Activated naive CD4-positive, alpha-beta T cell treated with anti-CD3 and anti-CD28 coated beads for 36 hours (primary cell): ENCODE measurements around the gene THSD4. TPM values are rescaled to one million over a fixed set of nuclear protein-coding genes. Genes with fewer than 3 reads are reported as not detected.

Experiments used
- CTCF ChIA-PET: fragments of 350-600 bp; sonication (Branson Sonifier 250); formaldehyde crosslinking; loops from one replicate; lab custom pipeline; 2021; ENCODE audit warnings: antibody characterized with exemption; lab: Charles Lee
- DNase-seq: peaks from one replicate; pipeline ENCODE4 v3.0.0-alpha.2; 2020
- H3K27ac Mint-ChIP-seq: one replicate; pipeline ENCODE4 v1.8.0; 2021; ENCODE audit warnings: mild to moderate bottlenecking, mixed read lengths
- H3K27me3 Mint-ChIP-seq: one replicate; pipeline ENCODE4 v1.8.0; 2021; ENCODE audit warnings: low read depth, mixed read lengths
- H3K36me3 Mint-ChIP-seq: one replicate; pipeline ENCODE4 v1.8.0; 2021; ENCODE audit warnings: low read depth, mixed read lengths
- H3K4me1 Mint-ChIP-seq: one replicate; pipeline ENCODE4 v1.8.0; 2021; ENCODE audit warnings: low read depth, mixed read lengths
- H3K4me3 Mint-ChIP-seq: one replicate; pipeline ENCODE4 v1.8.0; 2021; ENCODE audit warnings: mild to moderate bottlenecking, moderate library complexity, mixed read lengths
- H3K9me3 Mint-ChIP-seq: one replicate; pipeline ENCODE4 v1.8.0; 2021; ENCODE audit warnings: mixed read lengths
- intact Hi-C: fragments of 100-400 bp; cut with micrococcal nuclease; formaldehyde crosslinking; loops from one replicate; pipeline ENCODE4 v1.15.1; 2023
- total RNA-seq, 2 experiments: library from RNA; stranded (reverse); gene quantifications; one replicate each; pipeline ENCODE4 v1.2.3, GENCODE V29; 2021

Gene THSD4
- total RNA-seq, 2 experiments from 2014 or later = not detected

DNA sequence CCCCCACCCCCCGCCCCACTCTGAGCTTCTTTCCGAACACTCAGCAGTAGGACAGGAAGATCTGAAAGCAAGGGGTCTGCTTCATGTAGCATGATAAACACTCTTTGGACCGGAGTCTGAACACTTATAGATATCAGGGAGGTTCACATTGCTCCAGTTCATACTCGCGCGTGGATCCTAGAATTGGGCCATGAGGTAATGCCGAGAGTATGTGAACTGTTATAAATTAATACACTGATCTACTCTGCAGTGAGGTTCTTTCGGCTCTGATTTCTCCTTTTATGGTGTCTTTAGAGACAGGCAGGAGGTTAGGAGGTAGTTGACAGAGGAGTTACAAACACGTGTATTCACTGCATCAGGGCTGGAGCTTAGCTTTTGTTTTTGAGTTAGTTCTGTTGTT lies 223.0 kb downstream of the THSD4 start:
- H3K27me3 Mint-ChIP-seq = peaks cover 2% of the 10 kb centered on the region
- no peak overlapping the region for H3K4me3 Mint-ChIP-seq
- CTCF ChIA-PET = no interaction called here
- intact Hi-C loops = no loop called here
- H3K4me1 Mint-ChIP-seq = no peaks in the 10 kb centered on the region
- DNase-seq = no peak
- H3K27ac Mint-ChIP-seq = no peak overlapping the region
- no peaks in the 10 kb centered on the region for H3K9me3 Mint-ChIP-seq
- H3K36me3 Mint-ChIP-seq = no peaks in the 10 kb centered on the region

- intact Hi-C loops = no loop called here
- DNase-seq = no peak
- Mint-ChIP-seq H3K27ac (no peak overlapping the region), H3K4me3 (no peak overlapping the region), H3K36me3 (no peaks in the 10 kb centered on the region), H3K9me3 (no peaks in the 10 kb centered on the region), H3K27me3 (peaks cover 2% of the 10 kb centered on the region), H3K4me1 (no peaks in the 10 kb centered on the region)
- CTCF ChIA-PET = no interaction called here
Measured at GRCh38 chr15:71338827-71339542, 223.7 kb downstream of the THSD4 start.

GRCh38 chr15:71341811-71342550 lies 226.7 kb downstream of the THSD4 start:
- H3K27me3 Mint-ChIP-seq = peaks cover 2% of the 10 kb centered on the region
- H3K27ac Mint-ChIP-seq = no peak overlapping the region
- no peaks in the 10 kb centered on the region for H3K36me3 Mint-ChIP-seq
- no peaks in the 10 kb centered on the region for H3K4me1 Mint-ChIP-seq
- CTCF ChIA-PET = interaction anchor here (0.6 kb wide), 1 partner anchor 65 kb away, joined by 4 read pairs; no protein-coding TSS in a partner anchor
- H3K4me3 Mint-ChIP-seq = no peak overlapping the region
- H3K9me3 Mint-ChIP-seq = no peaks in the 10 kb centered on the region
- intact Hi-C loops = no loop called here
- no peak for DNase-seq

DNA sequence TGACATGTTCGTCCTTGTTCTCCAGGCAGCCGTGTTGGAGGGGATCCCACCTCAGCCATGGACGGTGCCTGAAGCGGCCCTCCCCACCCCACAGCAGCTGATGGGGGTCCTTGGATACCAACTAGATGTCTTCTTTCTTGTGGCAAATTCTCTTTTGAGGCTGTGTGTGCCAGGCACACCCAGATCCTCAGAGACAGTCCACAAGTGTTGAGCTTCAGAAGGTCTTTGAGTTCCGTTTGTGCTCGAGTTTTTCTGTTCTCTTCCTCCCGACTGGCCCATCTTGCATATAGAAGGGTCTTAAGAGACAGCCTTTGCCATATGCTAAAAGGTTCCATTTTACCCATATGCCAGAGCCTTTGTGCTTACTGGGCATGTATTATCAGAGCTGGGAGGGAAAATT lies 227.4 kb downstream of the THSD4 start:
- intact Hi-C loops = no loop called here
- no peaks in the 10 kb centered on the region for H3K9me3 Mint-ChIP-seq
- H3K27ac Mint-ChIP-seq = no peak overlapping the region
- no peak overlapping the region for H3K4me3 Mint-ChIP-seq
- no peaks in the 10 kb centered on the region for H3K36me3 Mint-ChIP-seq
- no peak for DNase-seq
- H3K4me1 Mint-ChIP-seq = no peaks in the 10 kb centered on the region
- H3K27me3 Mint-ChIP-seq = peaks cover 7% of the 10 kb centered on the region
- CTCF ChIA-PET = no interaction called here

DNA sequence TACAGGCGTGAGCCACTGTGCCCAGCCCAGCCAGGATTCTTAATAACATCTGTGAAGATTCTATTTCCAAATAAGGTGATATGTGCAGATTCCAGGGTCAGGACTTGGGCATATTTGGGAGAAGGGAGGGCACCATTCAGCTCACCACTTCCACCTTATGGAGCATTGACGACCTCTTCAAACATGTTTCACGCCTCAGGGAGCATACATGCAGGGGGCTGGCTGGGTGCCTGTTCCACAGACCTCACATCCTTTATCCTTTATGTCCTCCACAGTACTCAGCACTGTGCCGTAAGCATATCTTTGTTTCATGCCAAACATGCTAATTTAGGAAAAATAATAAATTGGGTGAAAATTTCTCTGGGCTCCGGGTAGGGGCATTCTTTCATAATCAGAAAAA lies 229.0 kb downstream of the THSD4 start:
- Mint-ChIP-seq H3K36me3 (no peaks in the 10 kb centered on the region), H3K27me3 (peaks cover 11% of the 10 kb centered on the region), H3K4me1 (no peaks in the 10 kb centered on the region), H3K9me3 (no peaks in the 10 kb centered on the region), H3K4me3 (no peak overlapping the region), H3K27ac (no peak overlapping the region)
- CTCF ChIA-PET = no interaction called here
- intact Hi-C loops = no loop called here
- no peak for DNase-seq

- no peaks in the 10 kb centered on the region for H3K9me3 Mint-ChIP-seq
- H3K27me3 Mint-ChIP-seq = peaks cover 11% of the 10 kb centered on the region
- no peak overlapping the region for H3K27ac Mint-ChIP-seq
- no peaks in the 10 kb centered on the region for H3K4me1 Mint-ChIP-seq
- H3K4me3 Mint-ChIP-seq = no peak overlapping the region
- no peaks in the 10 kb centered on the region for H3K36me3 Mint-ChIP-seq
- DNase-seq = no peak
- intact Hi-C loops = no loop called here
- CTCF ChIA-PET = no interaction called here
Measured at GRCh38 chr15:71345186-71345585, 229.9 kb downstream of the THSD4 start.

GRCh38 chr15:71346464-71346863 lies 231.2 kb downstream of the THSD4 start:
- no peak for DNase-seq
- H3K9me3 Mint-ChIP-seq = no peaks in the 10 kb centered on the region
- H3K4me3 Mint-ChIP-seq = no peak overlapping the region
- CTCF ChIA-PET = no interaction called here
- intact Hi-C loops = no loop called here
- H3K27me3 Mint-ChIP-seq = peaks cover 13% of the 10 kb centered on the region
- H3K36me3 Mint-ChIP-seq = no peaks in the 10 kb centered on the region
- H3K4me1 Mint-ChIP-seq = no peaks in the 10 kb centered on the region
- no peak overlapping the region for H3K27ac Mint-ChIP-seq

- Mint-ChIP-seq H3K9me3 (no peaks in the 10 kb centered on the region), H3K27me3 (peaks cover 11% of the 10 kb centered on the region), H3K4me3 (no peak overlapping the region), H3K27ac (no peak overlapping the region), H3K4me1 (peaks cover 8% of the 10 kb centered on the region), H3K36me3 (no peaks in the 10 kb centered on the region)
- intact Hi-C loops = no loop called here
- CTCF ChIA-PET = no interaction called here
- no peak for DNase-seq
Measured at GRCh38 chr15:71348597-71348996, 233.3 kb downstream of the THSD4 start.

GRCh38 chr15:71349336-71349735 lies 234.1 kb downstream of the THSD4 start:
- peaks cover 11% of the 10 kb centered on the region for H3K27me3 Mint-ChIP-seq
- H3K27ac Mint-ChIP-seq = no peak overlapping the region
- intact Hi-C loops = no loop called here
- H3K4me1 Mint-ChIP-seq = peaks cover 11% of the 10 kb centered on the region
- no peaks in the 10 kb centered on the region for H3K36me3 Mint-ChIP-seq
- H3K4me3 Mint-ChIP-seq = no peak overlapping the region
- DNase-seq = no peak
- CTCF ChIA-PET = no interaction called here
- H3K9me3 Mint-ChIP-seq = no peaks in the 10 kb centered on the region

DNA sequence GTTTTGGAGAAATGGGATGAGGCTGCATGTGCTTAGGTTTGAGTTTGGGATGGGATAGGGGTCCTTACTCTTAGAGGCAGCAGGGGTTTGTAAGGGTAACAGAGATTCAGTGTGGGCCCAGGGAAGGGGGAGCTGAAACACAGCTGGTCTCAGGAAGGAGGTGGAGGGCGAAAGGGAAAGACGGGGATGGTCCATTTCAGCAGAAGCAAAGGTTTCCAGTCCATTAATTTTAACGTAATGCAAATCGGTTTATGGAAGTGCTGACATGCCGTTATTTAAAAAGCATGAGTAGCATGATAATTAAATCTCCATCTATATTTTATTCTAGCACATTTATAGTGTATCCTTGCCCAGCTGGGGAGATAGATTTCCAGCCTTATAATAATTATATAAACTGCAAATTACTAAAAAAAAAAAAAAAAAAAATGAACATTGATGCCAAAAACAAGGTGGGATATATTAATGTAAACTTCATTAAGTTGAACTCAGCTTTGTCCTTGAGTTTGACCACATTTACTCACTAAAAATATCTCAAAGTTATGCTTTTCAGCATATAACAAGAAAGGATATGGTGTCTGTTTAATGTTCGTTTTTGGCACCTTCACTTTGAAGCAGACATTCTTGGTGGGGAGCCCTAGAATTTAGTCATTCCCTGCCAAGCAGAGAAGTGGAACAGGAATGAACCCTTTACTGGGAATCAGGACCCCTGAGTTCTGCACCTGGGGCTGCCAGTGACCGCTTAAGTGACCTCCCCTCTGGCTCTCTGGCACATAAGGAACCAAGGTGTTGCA lies 234.7 kb downstream of the THSD4 start:
- Mint-ChIP-seq H3K27ac (no peak overlapping the region), H3K4me1 (peaks cover 11% of the 10 kb centered on the region), H3K27me3 (peaks cover 11% of the 10 kb centered on the region), H3K9me3 (no peaks in the 10 kb centered on the region), H3K36me3 (no peaks in the 10 kb centered on the region), H3K4me3 (no peak overlapping the region)
- intact Hi-C loops = no loop called here
- DNase-seq = no peak
- CTCF ChIA-PET = no interaction called here

- Mint-ChIP-seq H3K4me1 (peaks cover 11% of the 10 kb centered on the region), H3K27me3 (peaks cover 11% of the 10 kb centered on the region), H3K4me3 (no peak overlapping the region), H3K27ac (no peak overlapping the region), H3K36me3 (no peaks in the 10 kb centered on the region), H3K9me3 (no peaks in the 10 kb centered on the region)
- intact Hi-C loops = no loop called here
- CTCF ChIA-PET = no interaction called here
- no peak for DNase-seq
Measured at GRCh38 chr15:71350622-71351378, 235.5 kb downstream of the THSD4 start.

GRCh38 chr15:71352125-71352524 lies 236.9 kb downstream of the THSD4 start:
- no peak for DNase-seq
- peaks cover 11% of the 10 kb centered on the region for H3K4me1 Mint-ChIP-seq
- intact Hi-C loops = no loop called here
- H3K4me3 Mint-ChIP-seq = no peak overlapping the region
- CTCF ChIA-PET = interaction anchor here (0.5 to 1.4 kb wide), 2 partner anchors 27 to 392 kb away, joined by 3 to 4 read pairs; no protein-coding TSS in a partner anchor
- no peaks in the 10 kb centered on the region for H3K9me3 Mint-ChIP-seq
- H3K27ac Mint-ChIP-seq = no peak overlapping the region
- H3K36me3 Mint-ChIP-seq = no peaks in the 10 kb centered on the region
- H3K27me3 Mint-ChIP-seq = peaks cover 9% of the 10 kb centered on the region
